ENCODE measurements around the gene HES6. TPM values are rescaled to one million over a fixed set of nuclear protein-coding genes. Genes with fewer than 3 reads are reported as not detected.

The HES6 gene
- total RNA-seq, 2 experiments from 2014 or later: 13.1 to 13.8 TPM

DNA sequence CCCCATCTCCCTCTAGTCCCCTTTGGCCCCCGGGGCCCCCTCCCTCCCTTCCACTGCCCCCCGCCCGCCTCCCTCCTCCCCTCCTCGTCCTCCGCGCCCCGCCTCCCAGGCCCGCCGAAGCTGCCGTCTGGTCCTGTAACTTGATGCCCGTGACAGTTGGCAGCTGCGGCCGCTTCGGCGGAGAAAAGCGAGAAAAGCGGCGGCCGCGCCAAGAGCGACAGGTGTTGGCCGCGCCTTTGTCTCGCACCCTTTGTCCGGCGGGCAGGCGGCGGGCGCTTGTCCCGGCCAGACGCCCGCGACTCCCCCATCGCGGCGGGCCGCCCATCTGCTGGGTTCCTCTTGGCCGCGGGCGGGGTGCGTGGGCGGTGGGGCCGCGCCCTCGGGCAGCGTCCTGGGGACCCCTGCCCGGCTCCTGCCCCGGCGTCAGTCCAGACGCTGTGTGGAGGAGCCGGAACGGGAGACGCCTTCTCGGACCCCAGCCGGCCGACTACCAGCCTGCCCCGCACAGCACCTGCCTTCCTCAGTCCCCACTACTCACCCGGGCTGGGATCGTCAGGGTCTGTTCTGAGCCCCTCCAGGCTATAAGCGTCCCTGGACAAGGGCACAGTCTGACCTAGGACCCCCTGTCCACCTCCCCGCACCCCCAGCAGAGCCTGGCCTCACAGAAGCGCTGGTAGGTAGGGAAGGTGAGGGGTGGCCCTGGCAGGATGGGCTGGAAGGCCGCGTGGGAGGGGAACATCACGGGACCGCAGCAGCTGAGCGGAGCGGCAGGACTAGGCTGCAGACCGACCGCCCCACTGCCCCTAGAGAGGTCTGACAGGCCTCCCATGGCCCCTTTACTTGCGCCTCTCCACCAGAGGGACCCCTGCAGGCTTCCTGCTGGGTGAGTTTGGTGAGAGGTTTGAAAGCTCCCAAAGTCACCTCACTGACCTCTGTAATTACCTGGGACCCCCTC, 1.2 kb upstream of the HES6 start:
- ChIA-PET POLR2A (interaction anchor here (0.9 to 1.3 kb wide), 3 partner anchors 19 to 133 kb away, joined by 3 to 6 read pairs (median 3); partner anchors contain the start of gene ILKAP), CTCF (ENCODE audit: unreplicated experiment) (no interaction called here)
- Histone ChIP-seq H3K4me1 (ENCODE audit: insufficient read depth, low read length, poor library complexity, severe bottlenecking) (peaks cover 6% of the 10 kb centered on the region), H3K9me2 (ENCODE audit: insufficient read depth, low read length) (no peaks in the 10 kb centered on the region), H3K4me3 (ENCODE audit: low read depth, low read length, poor library complexity, severe bottlenecking) (no peak overlapping the region), H3K79me2 (ENCODE audit: insufficient read depth, low read depth, low read length) (no peaks in the 10 kb centered on the region), H2AFZ (ENCODE audit: low read length) (no peak overlapping the region), H3K9me3 (ENCODE audit: low read length) (no peaks in the 10 kb centered on the region), H3K36me3 (ENCODE audit: insufficient read depth, low read length) (peaks cover 13% of the 10 kb centered on the region; the same call in 1 of the 2 replicates), H3K4me2 (ENCODE audit: low read length) (peak overlapping the region; percentile 73; the same call in 1 of the 2 replicates), H3K27ac (ENCODE audit: low read depth, low read length, poor library complexity, severe bottlenecking) (no peak overlapping the region), H4K20me1 (ENCODE audit: insufficient read depth, low read length) (no peaks in the 10 kb centered on the region)
- intact Hi-C loops (cut with micrococcal nuclease; ENCODE audit: unreplicated experiment): loop anchor here (2.0 to 5.0 kb wide), 5 partner anchors 48 to 274 kb away; partner anchors contain the start of genes ASB1, PER2 and UBE2F
- TF ChIP-seq EZH2phosphoT487 (IDR thresholded peaks at IDR 0.05; ENCODE audit: borderline replicate concordance, low read depth, low read length): no peak
- TF ChIP-seq, protein P1, sequence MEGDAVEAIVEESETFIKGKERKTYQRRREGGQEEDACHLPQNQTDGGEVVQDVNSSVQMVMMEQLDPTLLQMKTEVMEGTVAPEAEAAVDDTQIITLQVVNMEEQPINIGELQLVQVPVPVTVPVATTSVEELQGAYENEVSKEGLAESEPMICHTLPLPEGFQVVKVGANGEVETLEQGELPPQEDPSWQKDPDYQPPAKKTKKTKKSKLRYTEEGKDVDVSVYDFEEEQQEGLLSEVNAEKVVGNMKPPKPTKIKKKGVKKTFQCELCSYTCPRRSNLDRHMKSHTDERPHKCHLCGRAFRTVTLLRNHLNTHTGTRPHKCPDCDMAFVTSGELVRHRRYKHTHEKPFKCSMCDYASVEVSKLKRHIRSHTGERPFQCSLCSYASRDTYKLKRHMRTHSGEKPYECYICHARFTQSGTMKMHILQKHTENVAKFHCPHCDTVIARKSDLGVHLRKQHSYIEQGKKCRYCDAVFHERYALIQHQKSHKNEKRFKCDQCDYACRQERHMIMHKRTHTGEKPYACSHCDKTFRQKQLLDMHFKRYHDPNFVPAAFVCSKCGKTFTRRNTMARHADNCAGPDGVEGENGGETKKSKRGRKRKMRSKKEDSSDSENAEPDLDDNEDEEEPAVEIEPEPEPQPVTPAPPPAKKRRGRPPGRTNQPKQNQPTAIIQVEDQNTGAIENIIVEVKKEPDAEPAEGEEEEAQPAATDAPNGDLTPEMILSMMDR (conservative IDR thresholded peaks at IDR 0.05; ENCODE audit: low read length): 0 out of 2 replicates have a peak, but pooled peaks have one; percentile 24
- DNase-seq (ENCODE audit: low spot score): peak; percentile 29
- BruUV-seq (replicated peaks): no TSS peak

DNA sequence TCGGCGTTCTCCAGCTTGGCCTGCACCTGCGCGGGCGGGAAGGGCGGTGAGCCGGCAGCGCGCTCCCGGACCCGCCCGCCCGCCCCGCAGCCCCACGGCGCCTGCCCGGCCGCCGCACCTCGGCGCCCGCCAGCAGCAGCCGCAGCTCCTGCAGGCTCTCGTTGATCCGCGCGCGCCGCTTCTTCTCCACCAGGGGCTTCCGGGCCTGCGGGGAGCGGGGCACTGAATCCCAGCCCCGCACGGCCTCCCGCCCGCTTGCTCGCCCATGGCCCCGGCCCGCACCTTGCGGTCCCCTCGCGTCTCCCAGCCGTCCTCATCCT, 335 bp downstream of the HES6 start:
- BruUV-seq (replicated peaks): no TSS peak
- Histone ChIP-seq H3K4me1 (ENCODE audit: insufficient read depth, low read length, poor library complexity, severe bottlenecking) (peaks cover 8% of the 10 kb centered on the region), H3K9me3 (ENCODE audit: low read length) (no peaks in the 10 kb centered on the region), H3K27ac (ENCODE audit: low read depth, low read length, poor library complexity, severe bottlenecking) (no peak overlapping the region), H3K36me3 (ENCODE audit: insufficient read depth, low read length) (peaks cover 3% of the 10 kb centered on the region; the same call in 1 of the 2 replicates), H3K79me2 (ENCODE audit: insufficient read depth, low read depth, low read length) (no peaks in the 10 kb centered on the region), H4K20me1 (ENCODE audit: insufficient read depth, low read length) (no peaks in the 10 kb centered on the region), H3K4me3 (ENCODE audit: low read depth, low read length, poor library complexity, severe bottlenecking) (peak overlapping the region; percentile 72), H3K4me2 (ENCODE audit: low read length) (peak overlapping the region; percentile 73), H3K9me2 (ENCODE audit: insufficient read depth, low read length) (no peaks in the 10 kb centered on the region), H2AFZ (ENCODE audit: low read length) (peak overlapping the region; percentile 59; the same call in 1 of the 2 replicates)
- CTCF ChIA-PET (ENCODE audit: unreplicated experiment): no interaction called here
- intact Hi-C loops (cut with micrococcal nuclease; ENCODE audit: unreplicated experiment): no loop called here
- TF ChIP-seq EZH2phosphoT487 (IDR thresholded peaks at IDR 0.05; ENCODE audit: borderline replicate concordance, low read depth, low read length): no peak
- TF ChIP-seq, protein P1 (conservative IDR thresholded peaks at IDR 0.05; ENCODE audit: low read length): no peak
- DNase-seq (ENCODE audit: low spot score): no peak
- POLR2A ChIA-PET: interaction anchor here (1.3 kb wide), 1 partner anchor 131 kb away, joined by 3 read pairs; no protein-coding TSS in a partner anchor
